GM18909 (cell line): Measurements from ENCODE around the gene PDCD6IP.
"Not testable (repeated sequence)": the region's sequence is repeated elsewhere in the genome, so short reads cannot be mapped to it uniquely, and the experiment has no call there.

Source experiments
- ATAC-seq: cut with Tn5 transposase; IDR thresholded peaks from one replicate; pipeline ENCODE4 v1.9.1; 2021; ENCODE audit warnings: mild to moderate bottlenecking; ENCODE audit not compliant: unreplicated experiment, poor library complexity

The PDCD6IP gene

GRCh38 chr3:33798418-33799201 is at the start of gene PDCD6IP:
Gene PDCD6IP (plus strand): TSS chr3:33798630. CDS start chr3:33798729, 99 bp downstream.
- peak; percentile 91 for ATAC-seq

GRCh38 chr3:33749546-33750210 is 48.8 kb upstream of the PDCD6IP start:
- no peak for ATAC-seq

- no peak for ATAC-seq
Observed at GRCh38 chr3:33750211-33750548, 48.2 kb upstream of the PDCD6IP start.

- no peak for ATAC-seq
Observed at GRCh38 chr3:33751336-33751735, 47.1 kb upstream of the PDCD6IP start.

GRCh38 chr3:33754391-33754790 is 44.0 kb upstream of the PDCD6IP start:
- ATAC-seq = not testable (repeated sequence)

GRCh38 chr3:33758281-33758680 is 40.1 kb upstream of the PDCD6IP start:
- ATAC-seq = no peak

GRCh38 chr3:33758864-33759263 is 39.6 kb upstream of the PDCD6IP start:
- no peak for ATAC-seq

- no peak for ATAC-seq
Observed at GRCh38 chr3:33768578-33769330, 29.7 kb upstream of the PDCD6IP start.

GRCh38 chr3:33773637-33774036 is 24.8 kb upstream of the PDCD6IP start:
- no peak for ATAC-seq

- no peak for ATAC-seq
Observed at GRCh38 chr3:33775363-33775762, 23.1 kb upstream of the PDCD6IP start.

GRCh38 chr3:33777996-33778395 is 20.4 kb upstream of the PDCD6IP start:
- ATAC-seq = no peak

- no peak for ATAC-seq
Observed at GRCh38 chr3:33779751-33780150, 18.7 kb upstream of the PDCD6IP start.

- ATAC-seq = not testable (repeated sequence)
Observed at GRCh38 chr3:33781413-33781812, 17.0 kb upstream of the PDCD6IP start.

GRCh38 chr3:33786565-33787327 is 11.7 kb upstream of the PDCD6IP start:
- no peak for ATAC-seq

- peak; percentile 82 for ATAC-seq
Observed at GRCh38 chr3:33787328-33788009, 11.0 kb upstream of the PDCD6IP start.

- ATAC-seq = no peak
Observed at GRCh38 chr3:33789183-33789954, 9.1 kb upstream of the PDCD6IP start.

GRCh38 chr3:33790091-33790490 is 8.3 kb upstream of the PDCD6IP start:
- no peak for ATAC-seq

- ATAC-seq = no peak
Observed at GRCh38 chr3:33791477-33792166, 6.8 kb upstream of the PDCD6IP start.
